Tibial nerve (tissue), 3 donors: ENCODE measurements around the gene NFIA.

Experiments used
- CTCF ChIP-seq, 5 experiments: fragments of 200-600 bp in 3 of 5; fragments of 450-650 bp in 2 of 5; sonication (generic) in 3 of 5; IDR thresholded peaks; one replicate each; pipeline ENCODE4 v1.5.1; 2016 to 2019; ENCODE audit warnings: antibody characterized with exemption in 5 of 5, mild to moderate bottlenecking in 3 of 5, moderate library complexity in 2 of 5
- POLR2A ChIP-seq, 2 donors: fragments of 450-650 bp; IDR thresholded peaks; one replicate each; pipeline ENCODE4 v1.6.1; 2017; ENCODE audit warnings: antibody characterized with exemption in 2 of 2, mild to moderate bottlenecking in 2 of 2, moderate library complexity in 2 of 2

- TF ChIP-seq CTCF (IDR thresholded peaks at IDR 0.05) (no peak), POLR2A (IDR thresholded peaks at IDR 0.05) (no peak)
Measured at GRCh38 chr1:61397935-61398334, 315.6 kb downstream of the NFIA start.
